Activated CD8-positive, alpha-beta T cell treated with anti-CD3 and anti-CD28 coated beads for 36 hours (primary cell): ENCODE measurements around the gene RPL36AL. TPM values are rescaled to one million over a fixed set of nuclear protein-coding genes. Genes with fewer than 3 reads are reported as not detected.

ENCODE experiments used
- ATAC-seq: fragments of 200-7000 bp; cut with Tn5 transposase; one replicate; pipeline ENCODE4 v1.10.0; 2021; ENCODE audit warnings: mild to moderate bottlenecking, moderate library complexity
- CTCF ChIA-PET: fragments of 350-600 bp; sonication (Branson Sonifier 250); formaldehyde crosslinking; loops from one replicate; lab custom pipeline; 2021; ENCODE audit warnings: antibody characterized with exemption; lab: Charles Lee
- POLR2A ChIA-PET: fragments of 350-600 bp; sonication (Branson Sonifier 250); formaldehyde crosslinking; loops from one replicate; lab custom pipeline; 2021; ENCODE audit warnings: antibody characterized with exemption; lab: Charles Lee
- DNase-seq: peaks from one replicate; pipeline ENCODE4 v3.0.0-alpha.2; 2020
- H3K27ac Mint-ChIP-seq: one replicate; pipeline ENCODE4 v1.8.0; 2021; ENCODE audit warnings: mild to moderate bottlenecking, mixed read lengths
- H3K27me3 Mint-ChIP-seq: one replicate; pipeline ENCODE4 v1.8.0; 2021; ENCODE audit warnings: mixed read lengths
- H3K36me3 Mint-ChIP-seq: one replicate; pipeline ENCODE4 v1.8.0; 2021; ENCODE audit warnings: low read depth, mixed read lengths
- H3K4me1 Mint-ChIP-seq: one replicate; pipeline ENCODE4 v1.8.0; 2021; ENCODE audit warnings: low read depth, mixed read lengths
- H3K4me3 Mint-ChIP-seq: one replicate; pipeline ENCODE4 v1.8.0; 2021; ENCODE audit warnings: mild to moderate bottlenecking, moderate library complexity, mixed read lengths
- H3K9me3 Mint-ChIP-seq: one replicate; pipeline ENCODE4 v1.8.0; 2021; ENCODE audit warnings: mixed read lengths
- CTCF ChIP-seq: fragments of 200-600 bp; IDR thresholded peaks from one replicate; pipeline ENCODE4 v1.8.0; 2022; ENCODE audit warnings: antibody characterized with exemption, mild to moderate bottlenecking
- intact Hi-C: fragments of 100-400 bp; cut with micrococcal nuclease; formaldehyde crosslinking; loops from one replicate; pipeline ENCODE4 v1.10.0; 2022
- total RNA-seq, 2 experiments: library from RNA; stranded (reverse); gene quantifications; one replicate each; pipeline ENCODE4 v1.2.3, GENCODE V29; 2021

Gene RPL36AL
- total RNA-seq, 2 experiments from 2014 or later, result 214 to 231 TPM

GRCh38 chr14:49579841-49580240 lies 40.6 kb downstream of the RPL36AL start:
- Mint-ChIP-seq H3K9me3 (no peaks in the 10 kb centered on the region), H3K4me3 (no peak overlapping the region), H3K4me1 (peaks cover 66% of the 10 kb centered on the region), H3K36me3 (peaks cover 79% of the 10 kb centered on the region), H3K27ac (peak overlapping the region; percentile 23), H3K27me3 (no peaks in the 10 kb centered on the region)
- DNase-seq, result no peak
- no peak for TF ChIP-seq CTCF
- intact Hi-C loops, result no loop called here
- CTCF ChIA-PET, result interaction anchor here (1.3 to 1.9 kb wide), 2 partner anchors 41 to 118 kb away, joined by 3 to 7 read pairs; partner anchors contain the start of genes MGAT2 and RPL36AL
- POLR2A ChIA-PET, result interaction anchor here (0.6 to 1.0 kb wide), 2 partner anchors 20 to 102 kb away, joined by 3 read pairs; no protein-coding TSS in a partner anchor
- ATAC-seq, result no peak

- CTCF ChIA-PET, result interaction anchor here (1.7 to 1.9 kb wide), 2 partner anchors 9 to 116 kb away, joined by 4 to 7 read pairs; no protein-coding TSS in a partner anchor
- H3K36me3 Mint-ChIP-seq, result peaks cover 76% of the 10 kb centered on the region
These were observed 42.3 kb downstream of the RPL36AL start for GRCh38 chr14:49578141-49578540.

GRCh38 chr14:49574038-49574437 lies 46.4 kb downstream of the RPL36AL start:
- DNase-seq, result no peak
- TF ChIP-seq CTCF, result no peak
- ChIA-PET POLR2A (interaction anchor here (4.7 kb wide), 1 partner anchor 11 kb away, joined by 25 read pairs; the partner anchor contains the start of gene RPS29), CTCF (interaction anchor here (0.9 kb wide), 1 partner anchor 112 kb away, joined by 3 read pairs; no protein-coding TSS in a partner anchor)
- peaks cover 4% of the 10 kb centered on the region for H3K9me3 Mint-ChIP-seq
- H3K4me3 Mint-ChIP-seq, result no peak overlapping the region
- no peaks in the 10 kb centered on the region for H3K27me3 Mint-ChIP-seq
- intact Hi-C loops, result no loop called here
- no peak overlapping the region for H3K27ac Mint-ChIP-seq
- ATAC-seq, result no peak
- H3K4me1 Mint-ChIP-seq, result peaks cover 30% of the 10 kb centered on the region
- peaks cover 69% of the 10 kb centered on the region for H3K36me3 Mint-ChIP-seq

More at GRCh38 chr14:49578141-49578540, 42.3 kb downstream of the RPL36AL start:
- Mint-ChIP-seq H3K9me3 (no peaks in the 10 kb centered on the region), H3K4me3 (no peak overlapping the region), H3K27ac (no peak overlapping the region), H3K27me3 (no peaks in the 10 kb centered on the region), H3K4me1 (peaks cover 63% of the 10 kb centered on the region)
- TF ChIP-seq CTCF, result no peak
- ATAC-seq (no peak), DNase-seq (no peak)
- intact Hi-C loops, result no loop called here
- POLR2A ChIA-PET, result no interaction called here

- H3K36me3 Mint-ChIP-seq, result peaks cover 33% of the 10 kb centered on the region
These were observed 51.1 kb downstream of the RPL36AL start for GRCh38 chr14:49569281-49569680.

More at GRCh38 chr14:49569281-49569680, 51.1 kb downstream of the RPL36AL start:
- no peak for DNase-seq
- no peak for TF ChIP-seq CTCF
- no peak for ATAC-seq
- intact Hi-C loops, result no loop called here
- Mint-ChIP-seq H3K27ac (no peak overlapping the region), H3K4me3 (no peak overlapping the region), H3K9me3 (peaks cover 4% of the 10 kb centered on the region), H3K27me3 (no peaks in the 10 kb centered on the region), H3K4me1 (peaks cover 3% of the 10 kb centered on the region)
- ChIA-PET POLR2A (no interaction called here), CTCF (no interaction called here)

Other genes starting within 250 kb of the RPL36AL start
- gene RPS29, start 34.2 kb downstream of the RPL36AL start, total RNA-seq, result 1,000 to 10,000 TPM; 2,041 to 2,284 TPM
- 10 to 100 TPM; 44.3 to 46.4 TPM for gene LRR1, start 21.7 kb downstream of the RPL36AL start, total RNA-seq
- gene MGAT2, start 173 bp upstream of the RPL36AL start, total RNA-seq, result 10 to 100 TPM; 30.2 to 32.7 TPM
- 10 to 100 TPM; 10.4 to 11.0 TPM for gene DNAAF2, start 14.6 kb upstream of the RPL36AL start, total RNA-seq
- 10 to 100 TPM; 36.3 to 36.5 TPM for gene POLE2, start 67.6 kb upstream of the RPL36AL start, total RNA-seq
- gene KLHDC1, start 72.5 kb upstream of the RPL36AL start, total RNA-seq, result 1 to 10 TPM in 1 of 2 experiments, under 1 TPM in 1; 0.98 to 1.2 TPM
- 10 to 100 TPM; 21.1 to 23.4 TPM for gene KLHDC2, start 147.5 kb upstream of the RPL36AL start, total RNA-seq
- gene NEMF, start 232.2 kb upstream of the RPL36AL start, total RNA-seq, result 10 to 100 TPM; 62.3 to 63.8 TPM